ENCODE measurements around the gene PHETA2.

The PHETA2 gene

GRCh38 chr22:42074846-42075676 lies 1.0 kb downstream of the PHETA2 start:
- no peak for TF ChIP-seq CTCF (IDR thresholded peaks at IDR 0.05; ENCODE audit: control insufficient read depth, insufficient read depth, low read depth, low read length, missing control alignments)

DNA sequence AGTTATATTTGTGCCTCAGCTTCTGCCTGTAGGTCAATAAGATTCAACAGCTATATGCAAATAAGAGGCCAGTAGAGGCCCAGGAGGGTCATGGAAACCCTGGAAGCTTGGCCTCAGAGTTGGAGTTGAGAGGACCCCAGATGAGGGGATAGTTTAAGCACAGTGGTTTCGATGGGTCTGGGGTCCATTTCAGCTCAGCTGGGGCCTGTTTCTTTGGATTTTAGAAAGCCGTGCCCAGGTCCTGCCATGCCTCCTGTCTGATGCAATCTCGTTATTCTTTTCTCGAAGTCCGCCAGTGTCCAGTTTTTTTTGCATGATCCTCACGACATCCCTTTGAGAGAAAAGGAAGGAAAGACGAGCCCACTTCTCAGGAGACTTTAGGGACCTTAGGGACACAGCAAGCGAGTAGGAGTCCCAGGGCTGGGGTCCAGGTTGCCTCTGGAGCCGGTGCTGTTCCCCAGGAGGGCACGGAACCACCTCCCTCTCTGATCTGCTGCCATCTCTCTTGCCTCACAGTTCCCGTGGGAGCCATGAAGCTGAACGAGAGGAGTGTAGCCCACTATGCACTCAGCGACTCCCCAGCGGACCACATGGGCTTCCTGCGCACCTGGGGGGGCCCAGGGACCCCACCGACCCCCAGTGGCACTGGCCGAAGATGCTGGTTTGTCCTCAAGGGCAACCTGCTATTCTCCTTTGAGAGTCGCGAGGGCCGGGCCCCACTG lies 2.9 kb downstream of the PHETA2 start:
- TF ChIP-seq CTCF (IDR thresholded peaks at IDR 0.05; ENCODE audit: control insufficient read depth, insufficient read depth, low read depth, low read length, missing control alignments): no peak
- DNase-seq (ENCODE audit: low read depth): no peak
- H3K4me3 ChIP-seq (ENCODE audit: control insufficient read depth, low read depth, low read length): no peak overlapping the region

More at GRCh38 chr22:42074846-42075676, 1.0 kb downstream of the PHETA2 start:
- DNase-seq (ENCODE audit: low read depth): no peak
- peak overlapping the region; percentile 81 for H3K4me3 ChIP-seq (ENCODE audit: control insufficient read depth, low read depth, low read length)

DNA sequence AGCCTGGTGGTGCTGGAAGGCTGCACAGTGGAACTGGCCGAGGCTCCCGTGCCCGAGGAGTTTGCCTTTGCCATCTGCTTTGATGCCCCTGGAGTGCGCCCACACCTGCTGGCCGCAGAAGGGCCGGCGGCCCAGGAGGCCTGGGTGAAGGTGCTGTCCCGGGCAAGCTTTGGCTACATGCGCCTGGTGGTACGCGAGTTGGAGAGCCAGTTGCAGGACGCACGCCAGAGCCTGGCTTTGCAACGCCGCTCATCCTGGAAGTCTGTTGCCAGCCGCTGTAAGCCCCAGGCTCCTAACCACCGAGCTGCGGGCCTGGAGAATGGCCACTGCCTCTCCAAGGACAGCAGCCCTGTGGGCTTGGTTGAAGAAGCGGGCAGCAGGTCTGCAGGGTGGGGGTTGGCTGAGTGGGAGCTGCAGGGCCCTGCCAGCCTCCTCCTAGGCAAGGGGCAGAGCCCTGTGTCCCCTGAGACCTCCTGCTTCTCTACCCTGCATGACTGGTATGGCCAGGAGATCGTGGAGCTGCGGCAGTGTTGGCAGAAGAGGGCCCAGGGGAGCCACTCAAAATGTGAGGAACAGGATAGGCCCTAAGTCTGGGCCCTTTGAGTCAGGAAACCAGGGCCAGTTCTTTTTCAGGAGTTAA lies 3.6 kb downstream of the PHETA2 start:
- no peak overlapping the region for H3K4me3 ChIP-seq (ENCODE audit: control insufficient read depth, low read depth, low read length)
- no peak for DNase-seq (ENCODE audit: low read depth)
- no peak for TF ChIP-seq CTCF (IDR thresholded peaks at IDR 0.05; ENCODE audit: control insufficient read depth, insufficient read depth, low read depth, low read length, missing control alignments)

GRCh38 chr22:42078469-42079318 lies 4.6 kb downstream of the PHETA2 start:
- TF ChIP-seq CTCF (IDR thresholded peaks at IDR 0.05; ENCODE audit: control insufficient read depth, insufficient read depth, low read depth, low read length, missing control alignments): no peak
- DNase-seq (ENCODE audit: low read depth): no peak
- H3K4me3 ChIP-seq (ENCODE audit: control insufficient read depth, low read depth, low read length): peak overlapping the region; percentile 29

- DNase-seq (ENCODE audit: low read depth): peak; percentile 94
- TF ChIP-seq CTCF (IDR thresholded peaks at IDR 0.05; ENCODE audit: control insufficient read depth, insufficient read depth, low read depth, low read length, missing control alignments): no peak
These were observed 5.5 kb downstream of the PHETA2 start, which contains the start of gene SMDT1 for GRCh38 chr22:42079319-42080251. SMDT1 (plus strand) TSS chr22:42079700; CDS start chr22:42079769, 69 bp downstream.

More at GRCh38 chr22:42079319-42080251, 5.5 kb downstream of the PHETA2 start, which contains the start of gene SMDT1:
- peak within 1 kb of the TSS; percentile 79 for H3K4me3 ChIP-seq (ENCODE audit: control insufficient read depth, low read depth, low read length)
